Measurements from ENCODE around the gene HERPUD1. TPM values are rescaled to one million over a fixed set of nuclear protein-coding genes. Genes with fewer than 3 reads are reported as not detected.
"Not testable (repeated sequence)": the region's sequence is repeated elsewhere in the genome, so short reads cannot be mapped to it uniquely, and the experiment has no call there.

HERPUD1 gene
- total and polyA plus RNA-seq, 2 donors from 2014 or later, result 209 to 234 TPM

GRCh38 chr16:56972403-56973293 lies 40.7 kb downstream of the HERPUD1 start:
- Histone ChIP-seq H3K9ac (ENCODE audit: low read length in 3 of 3) (no peak overlapping the region), H3K9me3 (ENCODE audit: control insufficient read depth in 2 of 3, insufficient read depth in 1 of 3, low read length in 3 of 3) (no peaks in the 10 kb centered on the region), H3K27ac (ENCODE audit: low read depth in 2 of 2, low read length in 2 of 2) (no peak overlapping the region), H3K36me3 (ENCODE audit: control insufficient read depth in 2 of 3, insufficient read depth in 3 of 3, low read length in 3 of 3) (no peaks in the 10 kb centered on the region), H3K4me3 (ENCODE audit: low read length in 3 of 3) (no peak overlapping the region), H3K27me3 (ENCODE audit: control insufficient read depth, insufficient read depth, low read length) (no peaks in the 10 kb centered on the region), H3K4me1 (ENCODE audit: control insufficient read depth in 2 of 3, insufficient read depth in 2 of 3, low read depth in 1 of 3, low read length in 3 of 3) (peaks cover 0 to 3% (median 0%) of the 10 kb centered on the region in 3 donors)
- intact Hi-C loops (cut with DNase I), result loop anchor here (10.0 kb wide), 1 partner anchor 72 kb away; no protein-coding TSS in a partner anchor
- TF ChIP-seq, protein P1, sequence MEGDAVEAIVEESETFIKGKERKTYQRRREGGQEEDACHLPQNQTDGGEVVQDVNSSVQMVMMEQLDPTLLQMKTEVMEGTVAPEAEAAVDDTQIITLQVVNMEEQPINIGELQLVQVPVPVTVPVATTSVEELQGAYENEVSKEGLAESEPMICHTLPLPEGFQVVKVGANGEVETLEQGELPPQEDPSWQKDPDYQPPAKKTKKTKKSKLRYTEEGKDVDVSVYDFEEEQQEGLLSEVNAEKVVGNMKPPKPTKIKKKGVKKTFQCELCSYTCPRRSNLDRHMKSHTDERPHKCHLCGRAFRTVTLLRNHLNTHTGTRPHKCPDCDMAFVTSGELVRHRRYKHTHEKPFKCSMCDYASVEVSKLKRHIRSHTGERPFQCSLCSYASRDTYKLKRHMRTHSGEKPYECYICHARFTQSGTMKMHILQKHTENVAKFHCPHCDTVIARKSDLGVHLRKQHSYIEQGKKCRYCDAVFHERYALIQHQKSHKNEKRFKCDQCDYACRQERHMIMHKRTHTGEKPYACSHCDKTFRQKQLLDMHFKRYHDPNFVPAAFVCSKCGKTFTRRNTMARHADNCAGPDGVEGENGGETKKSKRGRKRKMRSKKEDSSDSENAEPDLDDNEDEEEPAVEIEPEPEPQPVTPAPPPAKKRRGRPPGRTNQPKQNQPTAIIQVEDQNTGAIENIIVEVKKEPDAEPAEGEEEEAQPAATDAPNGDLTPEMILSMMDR (IDR thresholded peaks at IDR 0.05; ENCODE audit: borderline replicate concordance, extremely low read depth, insufficient read depth), result no peak
- DNase-seq, result no peak
- FAIRE-seq, result no peak

- H3K36me3 ChIP-seq (ENCODE audit: control insufficient read depth in 2 of 3, insufficient read depth in 3 of 3, low read length in 3 of 3), result no peaks in the 10 kb centered on the region
- DNase-seq, result no peak
- no peak overlapping the region for H3K27ac ChIP-seq (ENCODE audit: low read depth in 2 of 2, low read length in 2 of 2)
- FAIRE-seq, result no peak
- no peak overlapping the region for H3K4me3 ChIP-seq (ENCODE audit: low read length in 3 of 3)
- intact Hi-C loops (cut with DNase I), result loop anchor here (10.0 kb wide), 1 partner anchor 72 kb away; no protein-coding TSS in a partner anchor
- no peak overlapping the region for H3K9ac ChIP-seq (ENCODE audit: low read length in 3 of 3)
- peaks cover 0 to 3% (median 0%) of the 10 kb centered on the region in 3 donors for H3K4me1 ChIP-seq (ENCODE audit: control insufficient read depth in 2 of 3, insufficient read depth in 2 of 3, low read depth in 1 of 3, low read length in 3 of 3)
- H3K9me3 ChIP-seq (ENCODE audit: control insufficient read depth in 2 of 3, insufficient read depth in 1 of 3, low read length in 3 of 3), result no peaks in the 10 kb centered on the region
- TF ChIP-seq, protein P1 (IDR thresholded peaks at IDR 0.05; ENCODE audit: borderline replicate concordance, extremely low read depth, insufficient read depth), result no peak
- H3K27me3 ChIP-seq (ENCODE audit: control insufficient read depth, insufficient read depth, low read length), result no peaks in the 10 kb centered on the region
Measured at GRCh38 chr16:56973294-56973689, 41.4 kb downstream of the HERPUD1 start.

GRCh38 chr16:56973899-56974298 lies 42.0 kb downstream of the HERPUD1 start:
- not testable (repeated sequence) for H3K4me1 ChIP-seq (ENCODE audit: control insufficient read depth in 2 of 3, insufficient read depth in 2 of 3, low read depth in 1 of 3, low read length in 3 of 3); H3K36me3 ChIP-seq (ENCODE audit: control insufficient read depth in 2 of 3, insufficient read depth in 3 of 3, low read length in 3 of 3); FAIRE-seq; H3K9ac ChIP-seq (ENCODE audit: low read length in 3 of 3); H3K27me3 ChIP-seq (ENCODE audit: control insufficient read depth, insufficient read depth, low read length); DNase-seq; H3K27ac ChIP-seq (ENCODE audit: low read depth in 2 of 2, low read length in 2 of 2); H3K9me3 ChIP-seq (ENCODE audit: control insufficient read depth in 2 of 3, insufficient read depth in 1 of 3, low read length in 3 of 3); H3K4me3 ChIP-seq (ENCODE audit: low read length in 3 of 3)
- intact Hi-C loops (cut with DNase I), result loop anchor here (10.0 kb wide), 1 partner anchor 71 kb away; no protein-coding TSS in a partner anchor

DNA sequence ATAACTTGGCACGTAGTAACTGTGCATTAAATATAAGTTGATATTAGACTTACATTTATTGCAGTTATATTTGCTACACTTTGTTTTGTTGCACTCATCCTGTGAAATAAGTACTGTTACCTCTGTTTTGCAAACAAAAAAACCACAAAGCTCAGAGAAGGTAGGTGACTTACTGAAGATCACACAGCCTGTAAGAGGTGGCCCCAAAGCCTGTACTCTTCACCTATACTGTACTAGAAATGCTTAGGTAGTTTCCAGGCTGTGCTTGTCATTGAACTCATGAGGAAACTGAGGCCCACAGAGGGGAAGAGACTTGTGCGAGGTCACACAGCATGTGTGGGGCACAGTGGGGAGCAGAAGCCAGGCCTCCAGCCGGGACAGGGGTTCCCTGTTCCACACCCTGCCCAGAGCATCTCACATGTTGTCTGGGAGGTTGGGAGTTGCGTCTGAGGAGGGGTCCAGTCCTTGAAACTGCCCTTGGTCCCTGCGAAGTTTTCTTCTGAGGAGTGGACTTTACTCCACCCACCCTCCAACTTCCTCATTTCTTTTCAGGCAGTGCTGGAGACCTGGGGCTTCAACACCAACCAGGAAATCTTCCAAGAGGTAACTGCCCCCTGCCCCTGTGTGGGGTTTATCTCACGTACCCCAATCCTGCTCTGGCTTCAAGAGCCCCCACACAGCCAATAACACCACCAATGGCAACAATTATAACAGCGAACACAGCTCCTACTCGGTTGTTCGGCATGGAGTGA lies 42.8 kb downstream of the HERPUD1 start:
- no peak for FAIRE-seq
- Histone ChIP-seq H3K9ac (ENCODE audit: low read length in 3 of 3) (no peak overlapping the region), H3K9me3 (ENCODE audit: control insufficient read depth in 2 of 3, insufficient read depth in 1 of 3, low read length in 3 of 3) (no peaks in the 10 kb centered on the region), H3K4me1 (ENCODE audit: control insufficient read depth in 2 of 3, insufficient read depth in 2 of 3, low read depth in 1 of 3, low read length in 3 of 3) (peaks cover 0 to 3% (median 0%) of the 10 kb centered on the region in 3 donors), H3K27ac (ENCODE audit: low read depth in 2 of 2, low read length in 2 of 2) (no peak overlapping the region), H3K27me3 (ENCODE audit: control insufficient read depth, insufficient read depth, low read length) (no peaks in the 10 kb centered on the region), H3K4me3 (ENCODE audit: low read length in 3 of 3) (no peak overlapping the region), H3K36me3 (ENCODE audit: control insufficient read depth in 2 of 3, insufficient read depth in 3 of 3, low read length in 3 of 3) (no peaks in the 10 kb centered on the region)
- TF ChIP-seq, protein P1 (IDR thresholded peaks at IDR 0.05; ENCODE audit: borderline replicate concordance, extremely low read depth, insufficient read depth), result no peak
- no peak for DNase-seq
- intact Hi-C loops (cut with DNase I), result loop anchor here (10.0 kb wide), 1 partner anchor 70 kb away; no protein-coding TSS in a partner anchor

Measured in kidney (tissue), 14 donors.